K562 (cell line): Measurements from ENCODE around the gene TTC27.

ENCODE experiments used
- CHD1 ChIP-seq: fragments of 200-600 bp; sonication (generic); IDR thresholded peaks from one replicate; pipeline ENCODE4 v1.6.1; 2012; ENCODE audit warnings: mild to moderate bottlenecking, moderate library complexity, low read length, inconsistent platforms
- NEUROD1 ChIP-seq: fragments of 150-350 bp; IDR thresholded peaks from 2 replicates; pipeline ENCODE4 v1.6.1; 2014; ENCODE audit warnings: borderline replicate concordance, low read length, low read depth; ENCODE audit not compliant: partially characterized antibody
- NKRF ChIP-seq: fragments of 450-650 bp; IDR thresholded peaks from 2 replicates; pipeline ENCODE4 v1.6.1; 2016; ENCODE audit warnings: borderline replicate concordance

GRCh38 chr2:32680942-32681341 lies 53.1 kb downstream of the TTC27 start:
- TF ChIP-seq NEUROD1 (no peak), CHD1 (no peak), NKRF (no peak)
